Right renal pelvis (tissue), 4 donors: ENCODE results near the gene MED12L. TPM values are rescaled to one million over a fixed set of nuclear protein-coding genes. Genes with fewer than 3 reads are reported as not detected.

ENCODE experiments used
- DNase-seq, 4 donors: peaks; one replicate each; pipeline ENCODE4 v3.0.0-alpha.2; 2013; ENCODE audit warnings: low read depth in 4 of 4, low spot score in 3 of 4, missing footprints in 1 of 4
- polyA plus RNA-seq, 4 donors: library from polyadenylated mRNA; unstranded; fragments of 120-200 nt; gene quantifications; one replicate each; pipeline ENCODE4 v1.2.1, GENCODE V29; 2013; ENCODE audit not compliant: insufficient read length in 4 of 4

The MED12L gene
- polyA plus RNA-seq, 4 donors, result 1.6 to 2.5 (median 2.0) TPM

DNA sequence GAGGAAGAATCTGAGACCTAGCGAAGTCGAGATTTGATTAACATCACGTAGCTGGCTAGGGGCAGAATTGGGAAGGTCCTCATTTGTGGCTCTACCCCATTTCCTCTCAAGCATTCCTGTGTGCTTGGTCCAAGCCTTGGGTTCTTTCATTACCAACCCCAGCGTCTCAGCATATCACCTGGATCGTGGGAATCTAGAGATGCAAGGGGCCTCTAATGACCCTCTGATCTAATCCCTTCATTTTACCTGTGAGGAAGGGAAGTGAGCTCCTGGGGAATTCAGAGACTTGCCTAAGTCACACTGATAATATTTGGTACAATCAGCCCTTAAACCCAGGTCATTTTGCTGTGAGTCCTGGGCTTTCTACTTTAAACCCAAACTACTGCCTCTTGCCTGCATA lies 229.1 kb downstream of the MED12L start:
- no peak for DNase-seq

DNA sequence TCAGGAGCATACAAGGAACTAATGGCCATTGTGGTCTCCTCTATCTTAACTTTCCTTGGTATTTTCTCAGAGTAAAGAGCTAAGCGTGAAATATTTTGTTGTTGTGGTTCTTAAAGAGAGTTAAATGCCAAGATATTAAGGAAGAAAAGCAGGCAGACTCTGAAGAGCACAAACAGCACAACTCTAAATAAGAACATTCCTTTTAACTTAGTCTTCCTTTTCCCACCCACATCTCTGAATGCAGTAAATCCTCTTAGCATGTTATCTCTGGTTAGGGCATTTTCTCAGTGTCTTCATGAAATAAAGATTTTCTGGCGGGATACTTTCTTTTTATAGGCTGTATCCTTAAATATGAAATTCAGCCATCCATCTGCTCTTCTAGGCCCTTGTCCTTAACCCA lies 229.7 kb downstream of the MED12L start:
- DNase-seq, result no peak

DNA sequence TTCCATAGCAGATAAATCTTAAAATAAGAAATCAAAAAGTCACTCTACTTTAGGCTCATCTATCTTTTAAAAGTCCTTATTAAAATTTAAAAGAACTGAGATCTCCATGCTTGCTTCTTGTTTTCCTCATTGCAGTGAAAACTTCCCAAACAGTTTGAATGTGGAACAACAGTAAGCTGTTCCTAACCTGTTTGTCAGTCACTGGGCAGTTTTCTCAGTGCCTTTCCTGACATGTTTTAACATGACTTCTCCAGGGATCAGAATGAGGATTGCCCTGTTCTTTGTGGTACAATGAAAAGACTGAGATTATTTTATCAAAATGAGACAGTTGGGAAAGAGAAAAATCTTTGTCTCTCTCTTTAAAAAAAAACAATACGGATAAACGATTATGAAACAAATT lies 230.4 kb downstream of the MED12L start:
- DNase-seq, result no peak

DNA sequence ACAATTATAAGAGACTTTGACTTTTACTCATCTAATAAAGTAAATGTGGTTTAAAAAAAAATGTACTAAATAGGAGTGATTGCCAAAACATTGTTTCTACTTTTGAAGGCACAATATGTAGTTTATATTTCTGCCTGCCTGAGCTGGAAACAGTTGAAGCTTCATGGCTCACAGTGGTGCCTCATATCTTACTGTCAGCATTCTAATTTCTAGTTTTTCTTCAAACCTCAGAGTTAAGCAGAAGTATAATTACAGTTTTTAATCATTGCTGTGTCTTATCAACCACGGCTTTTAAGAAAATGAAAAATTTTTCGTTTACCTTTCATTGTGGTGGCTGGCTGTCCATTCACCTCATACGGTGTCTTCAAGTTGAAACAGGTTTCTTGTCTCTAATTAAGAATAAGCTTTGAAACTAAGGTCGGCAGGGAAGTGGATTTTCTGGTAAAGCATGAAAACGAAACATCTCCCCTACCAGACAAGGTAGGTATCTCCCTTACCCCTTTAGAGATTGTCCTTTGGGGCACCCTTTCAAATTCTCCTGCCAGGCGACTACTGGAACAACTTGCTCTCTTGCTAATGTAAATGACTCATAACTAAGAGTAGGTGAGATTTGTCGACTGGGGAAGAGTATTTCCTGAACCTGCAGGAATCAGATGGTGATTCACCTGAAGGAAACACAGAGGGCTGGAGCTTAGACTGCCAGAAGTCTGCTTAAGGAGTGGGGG lies 231.0 kb downstream of the MED12L start, which contains the start of gene GPR87:
Gene GPR87, minus strand, starts transcription at position 554 of the 725 bp plus-strand sequence. CDS start 16,720 bp downstream, outside the sequence.
- no peak for DNase-seq

DNA sequence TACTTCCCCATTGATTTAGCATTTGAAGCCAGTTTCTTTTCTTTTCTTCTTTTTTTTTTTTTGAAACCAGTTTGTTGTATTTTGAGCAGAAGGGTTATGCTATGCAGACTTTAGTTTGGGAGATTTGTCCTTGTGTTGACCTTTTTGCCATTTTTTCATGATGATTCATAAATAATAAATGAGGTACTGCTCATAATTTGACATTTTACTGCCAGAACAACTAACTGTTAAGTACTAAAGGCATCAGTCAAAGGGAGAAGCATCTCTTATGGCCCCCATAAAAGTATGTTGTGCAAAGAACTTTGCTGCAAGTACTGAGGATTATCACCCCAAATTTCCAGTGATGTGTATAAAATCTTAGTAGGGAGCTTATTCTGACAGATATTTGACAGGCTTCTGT lies 232.8 kb downstream of the MED12L start:
- DNase-seq, result no peak

DNA sequence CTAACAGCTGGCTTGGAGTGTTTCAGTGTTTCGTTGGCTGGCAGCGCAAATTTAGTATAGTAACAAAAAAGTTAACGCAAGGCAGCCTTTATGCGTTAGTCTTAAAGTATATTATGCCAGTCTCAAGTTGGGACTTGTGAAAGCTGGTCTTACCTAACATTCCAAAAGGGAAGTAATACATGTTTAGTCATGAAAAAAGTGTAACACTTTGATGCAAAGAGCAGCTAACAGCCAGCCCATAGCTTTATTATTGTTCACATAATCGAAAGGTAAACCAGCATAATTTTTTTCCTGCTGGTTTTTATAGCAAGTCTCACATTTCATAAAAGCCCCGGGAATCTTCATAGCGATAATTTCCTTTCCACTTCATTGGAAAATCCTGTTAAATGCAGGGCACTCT lies 233.5 kb downstream of the MED12L start:
- no peak for DNase-seq

DNA sequence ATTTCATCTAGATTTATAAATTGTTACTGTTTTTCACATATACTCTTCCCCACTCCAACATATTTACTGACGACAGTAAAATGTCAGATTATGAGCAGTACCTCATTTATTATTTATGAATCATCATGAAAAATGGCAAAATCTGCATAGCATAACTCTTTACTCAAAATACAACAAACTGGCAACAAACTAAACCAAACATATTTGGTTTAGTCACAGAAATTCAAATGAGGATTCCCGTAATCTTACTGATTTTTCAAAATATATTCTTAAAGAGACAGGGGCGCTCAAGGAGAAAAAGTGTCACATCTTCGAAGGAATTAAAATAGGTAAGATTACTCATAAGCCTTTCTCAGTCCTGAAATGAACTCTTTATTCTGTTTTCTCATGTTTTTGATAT lies 234.2 kb downstream of the MED12L start:
- DNase-seq, result no peak

DNA sequence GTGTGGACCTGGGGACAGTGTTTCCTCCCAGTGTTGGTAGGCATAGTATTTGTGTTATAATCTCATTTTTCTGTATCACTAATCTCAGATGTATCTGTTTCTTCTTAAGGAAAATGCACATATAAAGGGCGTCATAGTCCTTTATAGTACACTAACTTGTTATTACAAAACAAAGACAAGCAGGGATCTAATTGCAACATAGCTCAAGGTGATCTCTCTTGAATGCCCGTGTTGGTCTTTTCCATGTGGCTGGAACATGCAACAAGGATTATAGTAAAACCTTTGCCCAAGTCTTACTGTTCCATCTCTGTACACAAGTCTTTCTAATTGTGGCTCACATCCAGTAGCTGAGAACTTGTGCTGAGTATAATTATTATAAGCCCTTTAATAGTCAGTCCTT lies 234.7 kb downstream of the MED12L start:
- DNase-seq, result no peak

DNA sequence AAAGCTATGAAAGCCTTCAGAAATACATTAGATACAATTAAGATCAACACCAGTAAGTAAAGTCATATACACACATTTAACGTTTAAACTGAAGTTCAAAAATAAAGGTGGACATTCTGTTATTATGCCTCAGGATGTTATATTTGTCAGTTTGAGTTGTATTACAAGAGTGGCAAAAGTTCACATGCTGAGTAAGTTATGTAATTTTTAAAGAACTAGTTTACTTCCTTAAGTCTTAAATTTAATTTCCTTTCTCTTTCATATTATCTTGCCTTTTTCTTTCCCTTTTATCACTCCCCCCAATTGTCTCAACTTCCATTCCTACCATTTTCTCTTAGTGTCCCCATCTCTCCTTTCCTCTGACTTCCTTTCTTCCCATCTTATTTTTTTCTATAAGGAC lies 236.1 kb downstream of the MED12L start:
- DNase-seq, result no peak

DNA sequence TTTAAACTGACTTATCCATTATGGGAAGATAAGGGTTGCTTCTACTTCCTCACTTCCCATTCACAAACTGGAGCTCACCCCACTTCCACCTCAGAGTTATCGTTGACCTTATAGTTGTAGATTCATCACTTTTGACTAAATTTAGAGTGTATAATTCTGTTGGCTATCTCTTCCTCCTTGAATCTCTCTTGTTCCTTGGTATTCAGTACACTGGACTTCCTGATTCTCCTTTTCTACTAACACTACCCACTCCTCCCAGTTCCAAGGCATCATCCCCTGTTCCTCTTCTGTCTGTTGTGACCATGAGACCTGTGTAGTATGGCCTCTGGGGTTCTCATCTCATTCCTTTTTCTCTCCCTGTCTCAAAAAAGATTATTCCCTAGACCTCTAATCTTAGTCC lies 237.0 kb downstream of the MED12L start:
- DNase-seq, result no peak

DNA sequence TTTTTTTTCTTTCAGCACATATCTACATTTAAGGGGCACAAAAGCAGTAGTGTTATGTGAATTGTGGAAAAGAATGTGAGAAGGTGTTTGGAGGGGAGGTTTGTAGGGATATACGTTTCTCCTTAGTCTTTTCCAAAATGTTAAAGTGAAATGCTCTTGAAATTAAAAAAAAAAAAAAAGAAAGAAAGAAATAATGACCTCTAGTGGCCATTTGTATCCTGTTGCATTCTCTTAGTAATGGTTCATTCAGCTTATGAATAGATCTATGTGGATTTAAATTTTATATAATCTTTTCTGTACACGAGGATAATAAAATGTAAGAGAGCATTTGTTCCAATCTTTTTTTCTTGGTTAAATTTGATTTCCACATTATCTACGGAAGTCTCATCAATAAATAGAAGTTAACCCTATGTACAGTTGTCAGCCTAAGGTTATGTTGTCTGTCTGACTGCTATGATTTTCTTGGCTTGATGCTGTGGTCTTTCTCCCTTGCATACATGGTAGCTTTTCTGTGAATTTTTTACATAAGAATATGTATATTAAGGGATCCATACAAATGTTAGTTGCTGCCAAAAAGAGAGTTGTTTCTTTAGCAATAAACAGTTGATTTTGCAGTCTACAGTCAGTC lies 242.2 kb downstream of the MED12L start:
- DNase-seq, result no peak

DNA sequence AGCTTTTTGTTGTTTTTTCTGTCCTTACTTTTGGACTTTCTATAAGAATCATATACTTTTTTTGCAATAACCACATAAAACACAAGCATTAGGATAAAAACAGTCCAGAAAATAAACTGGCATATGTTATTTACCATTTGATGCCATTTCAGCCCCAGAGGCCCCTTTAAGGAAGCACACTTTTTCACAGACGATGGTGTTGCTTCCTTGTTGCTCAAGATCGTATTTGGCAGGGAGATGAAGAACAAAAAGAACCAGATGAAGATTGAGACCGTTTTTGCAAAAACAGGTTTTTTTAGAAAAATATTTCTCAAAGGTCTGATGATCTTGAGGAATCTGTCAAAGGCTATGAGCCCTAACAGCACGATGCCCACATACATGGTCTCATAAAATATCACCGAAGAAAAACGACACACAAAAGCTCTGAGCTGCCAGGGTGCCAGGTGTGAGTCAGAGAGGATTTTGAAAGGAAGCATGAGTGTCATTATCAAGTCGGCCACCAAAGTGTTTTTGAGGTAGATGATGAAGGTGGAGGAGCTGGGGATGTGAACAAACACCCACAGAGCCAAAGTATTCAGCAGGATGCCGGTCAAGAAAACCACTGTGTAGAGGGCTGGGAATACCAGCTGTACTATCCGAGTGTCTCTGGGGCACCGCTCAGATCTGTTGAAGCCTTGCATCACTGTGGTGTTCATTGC lies 243.0 kb downstream of the MED12L start:
- no peak for DNase-seq

DNA sequence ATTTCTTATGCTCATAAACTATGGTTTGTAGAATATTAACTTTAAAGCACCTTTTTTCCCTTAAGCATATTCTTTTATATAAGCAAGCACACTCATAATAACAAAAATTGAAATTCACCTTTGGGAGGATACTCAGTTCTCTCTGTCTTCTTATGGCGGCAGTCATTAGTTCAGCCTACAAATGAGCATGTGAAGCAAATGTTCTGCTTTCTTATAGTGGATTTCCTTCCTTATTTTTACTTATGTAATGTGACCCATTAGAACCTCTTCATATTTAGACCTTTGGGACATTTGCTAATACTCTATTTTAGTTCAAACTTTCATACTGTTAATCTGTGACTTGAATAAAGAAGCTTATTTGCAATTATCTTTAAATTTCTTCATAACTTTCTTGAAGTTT lies 243.9 kb downstream of the MED12L start, which contains the start of gene P2RY13:
Gene P2RY13, minus strand, starts transcription at position 187 of the 400 bp plus-strand sequence. Its CDS starts 21 bp downstream, at position 166.
- no peak for DNase-seq

DNA sequence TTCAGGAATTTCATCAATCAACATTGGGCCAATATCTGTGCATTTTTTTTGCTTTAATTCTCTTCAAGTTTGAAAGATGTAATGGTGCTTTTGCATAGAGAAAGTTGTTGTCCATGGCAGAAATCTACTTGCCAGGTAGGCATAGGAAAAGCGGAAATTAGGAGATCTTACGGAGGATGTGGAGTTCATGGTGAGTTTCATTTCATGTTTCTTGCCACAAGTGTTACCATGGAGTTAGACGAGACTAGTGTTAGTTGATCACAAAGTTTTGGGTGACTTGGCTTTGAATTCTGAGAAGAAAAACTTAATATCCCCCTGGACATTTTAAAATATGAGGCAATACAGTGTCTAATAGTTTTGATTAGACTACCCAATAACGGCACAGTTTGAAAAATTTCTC lies 244.9 kb downstream of the MED12L start:
- no peak for DNase-seq

DNA sequence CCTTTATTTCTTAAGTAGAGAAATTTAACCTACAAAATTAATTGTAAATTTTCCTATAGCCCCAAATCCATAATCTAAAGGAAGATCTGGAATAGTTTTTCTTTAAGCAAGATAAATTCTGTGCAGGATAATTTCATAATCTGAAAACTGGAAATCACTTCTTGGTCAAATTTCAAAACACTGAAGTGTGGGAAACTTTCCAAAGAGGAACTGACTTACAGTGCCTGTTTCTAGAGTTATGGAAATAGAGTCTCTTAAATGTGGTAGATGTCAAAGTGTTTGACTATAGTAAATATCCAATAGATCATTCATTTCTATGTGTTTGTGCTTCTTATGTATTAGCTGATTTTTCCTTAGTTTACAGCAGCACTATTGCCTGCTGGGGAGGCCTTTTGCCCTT lies 245.4 kb downstream of the MED12L start:
- DNase-seq, result no peak

DNA sequence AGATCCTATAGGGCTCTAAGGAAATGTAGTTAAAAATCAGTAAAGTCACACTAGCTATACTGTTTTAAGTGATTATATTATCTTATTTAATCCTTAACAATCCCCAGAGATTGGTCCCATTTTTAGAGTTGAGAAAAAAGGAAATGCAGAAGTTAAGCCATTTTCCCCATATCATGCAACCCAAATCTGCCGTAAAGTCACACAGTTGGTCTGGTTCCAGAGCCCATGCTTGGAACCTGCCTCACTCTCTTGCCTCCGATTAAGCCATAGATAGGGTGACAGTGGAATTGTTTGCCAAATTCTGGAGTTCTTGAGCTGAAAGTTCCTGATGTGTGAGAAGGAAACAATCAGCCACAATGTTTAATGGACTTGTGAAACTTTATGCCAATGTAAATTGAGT lies 246.2 kb downstream of the MED12L start:
- no peak for DNase-seq

DNA sequence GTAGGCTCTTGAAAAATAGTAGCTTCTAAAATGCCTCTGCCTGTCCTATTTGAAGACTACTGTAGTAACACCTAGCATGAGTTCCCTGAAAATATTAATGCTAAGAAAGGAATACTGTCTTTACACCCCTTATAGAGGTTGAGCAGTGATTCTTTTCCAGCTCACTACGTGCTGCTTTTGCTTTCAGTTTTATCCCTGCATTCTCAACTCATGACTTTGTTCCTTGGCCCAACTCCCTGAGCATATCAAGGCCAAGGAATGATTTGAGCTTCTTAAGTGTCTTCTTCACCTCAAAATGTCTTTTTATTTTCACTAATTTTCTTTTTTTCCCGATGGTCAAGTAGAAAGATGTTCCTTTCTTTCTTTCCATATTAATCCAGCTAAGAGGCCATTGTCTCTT lies 260.4 kb downstream of the MED12L start:
- DNase-seq, result no peak

DNA sequence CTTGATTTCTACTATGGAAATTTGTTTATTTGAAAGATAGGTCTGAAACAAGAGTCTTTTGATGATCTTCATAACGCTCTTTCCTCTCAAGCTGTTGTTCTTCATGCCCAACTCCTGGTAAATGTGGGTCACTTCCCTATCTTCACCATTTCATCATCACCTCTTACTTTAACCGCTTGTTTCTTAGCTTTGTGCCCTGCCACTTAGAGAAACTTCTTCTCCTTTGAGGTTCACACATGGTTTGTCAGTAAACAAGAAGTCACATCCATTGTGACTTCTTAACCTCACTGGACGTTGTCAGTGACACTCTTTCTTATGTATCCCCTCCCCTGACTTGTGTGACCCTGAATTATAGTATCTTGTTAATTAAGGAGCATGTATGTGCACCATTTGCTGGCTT lies 260.8 kb downstream of the MED12L start:
- no peak for DNase-seq

DNA sequence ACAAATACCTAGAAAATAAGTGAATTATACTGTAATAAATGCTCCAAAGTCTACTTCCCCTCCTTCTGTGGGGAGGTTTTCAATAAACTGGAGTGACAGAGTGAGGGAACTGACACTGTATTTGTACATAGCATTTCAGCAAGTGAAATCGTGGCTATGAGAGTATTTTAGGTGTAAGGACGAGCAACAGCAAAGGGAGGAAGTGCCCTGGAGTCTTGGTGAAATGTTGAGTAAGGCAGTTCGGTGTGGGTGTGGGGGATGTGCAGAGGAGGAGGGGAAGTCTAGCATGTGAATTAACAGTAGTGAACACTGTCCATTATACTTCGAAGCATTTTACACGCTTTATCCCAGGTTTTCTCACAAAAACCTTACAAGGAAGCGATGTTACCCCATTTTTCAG lies 262.0 kb downstream of the MED12L start:
- DNase-seq, result no peak

DNA sequence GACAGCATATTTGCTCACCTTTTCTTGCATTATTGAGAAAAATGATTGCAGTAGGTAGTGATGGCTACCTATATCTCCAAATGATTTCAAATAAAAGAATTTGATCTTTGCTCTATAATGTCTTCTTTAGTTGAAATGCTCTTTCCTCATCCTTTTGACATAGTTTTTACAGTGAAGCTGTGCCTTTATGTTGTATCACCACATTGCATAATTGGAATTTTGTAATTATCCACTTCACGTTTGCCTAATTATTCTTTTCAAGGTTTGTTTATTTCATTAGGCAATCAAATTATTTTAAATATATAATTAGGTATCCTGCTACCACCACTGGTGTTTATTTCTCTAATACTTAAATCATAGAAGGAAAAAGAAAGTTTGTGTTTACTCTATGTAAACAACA lies 265.2 kb downstream of the MED12L start:
- no peak for DNase-seq

DNA sequence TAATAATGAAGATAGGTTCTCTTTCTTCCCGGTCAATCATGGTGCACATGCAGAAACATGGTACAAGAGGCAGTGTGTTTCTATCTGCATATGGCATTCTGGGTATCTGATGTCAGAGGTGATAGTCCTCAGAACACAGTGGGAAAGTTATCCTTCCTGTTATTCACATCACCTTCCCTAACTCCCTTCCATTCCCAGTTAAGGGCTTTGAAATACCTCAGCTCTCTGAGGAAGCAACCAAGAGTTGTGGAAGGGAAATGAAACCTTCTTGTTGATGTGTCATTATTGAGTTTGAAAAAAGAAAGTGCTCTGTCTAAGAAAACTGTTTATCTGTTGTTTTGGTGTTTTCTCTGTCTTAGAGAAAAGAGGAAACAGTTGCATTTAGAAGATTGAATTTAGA lies 265.8 kb downstream of the MED12L start:
- DNase-seq, result no peak

DNA sequence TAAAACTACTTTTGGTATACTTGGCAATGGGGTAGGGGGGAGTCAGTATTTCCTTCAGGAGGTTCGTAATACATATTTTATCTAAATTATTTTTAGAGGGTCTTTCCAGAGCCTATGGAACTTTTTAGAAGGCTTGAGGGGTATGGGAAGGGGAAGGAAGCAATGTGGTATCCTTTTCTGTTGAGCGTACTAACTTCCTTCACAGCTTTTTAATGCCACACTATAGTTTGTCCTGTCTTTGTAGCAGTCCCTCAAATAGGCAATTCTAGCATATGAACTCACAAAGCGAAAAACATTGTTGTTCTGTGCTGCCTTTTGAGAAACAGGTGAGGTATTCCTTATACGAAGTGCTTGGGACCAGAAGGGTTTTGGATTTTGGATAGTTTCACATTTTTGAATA lies 266.2 kb downstream of the MED12L start:
- DNase-seq, result no peak
